HG02588 (cell line): ENCODE measurements around the gene SCAMP1.
A peak's percentile ranks its signal among the peaks of the same experiment; 100 is the strongest.

Source experiments
- ATAC-seq: cut with Tn5 transposase; IDR thresholded peaks from one replicate; pipeline ENCODE4 v1.9.1; 2021; ENCODE audit warnings: mild to moderate bottlenecking, moderate library complexity; ENCODE audit not compliant: unreplicated experiment

SCAMP1 gene

DNA sequence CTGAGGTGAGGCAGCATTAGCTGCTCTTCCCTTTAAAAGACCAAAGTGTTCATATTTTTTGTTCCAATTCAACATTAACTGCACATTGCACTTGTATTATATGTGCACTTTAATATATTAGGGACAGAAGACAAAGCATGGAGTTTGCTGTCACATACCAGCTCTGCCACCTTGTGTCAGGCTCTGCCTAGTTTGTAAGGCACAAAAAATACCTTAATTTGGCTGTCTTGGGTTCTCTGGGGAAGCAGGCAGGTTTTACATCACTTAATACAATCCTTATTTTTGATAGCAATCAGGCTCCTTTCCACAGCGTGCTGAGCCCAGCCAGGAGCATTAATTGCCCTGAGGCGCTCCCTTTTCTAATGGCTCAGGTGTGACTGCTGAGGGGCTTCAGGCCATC lies 131.8 kb downstream of the SCAMP1 start:
- no peak for ATAC-seq

DNA sequence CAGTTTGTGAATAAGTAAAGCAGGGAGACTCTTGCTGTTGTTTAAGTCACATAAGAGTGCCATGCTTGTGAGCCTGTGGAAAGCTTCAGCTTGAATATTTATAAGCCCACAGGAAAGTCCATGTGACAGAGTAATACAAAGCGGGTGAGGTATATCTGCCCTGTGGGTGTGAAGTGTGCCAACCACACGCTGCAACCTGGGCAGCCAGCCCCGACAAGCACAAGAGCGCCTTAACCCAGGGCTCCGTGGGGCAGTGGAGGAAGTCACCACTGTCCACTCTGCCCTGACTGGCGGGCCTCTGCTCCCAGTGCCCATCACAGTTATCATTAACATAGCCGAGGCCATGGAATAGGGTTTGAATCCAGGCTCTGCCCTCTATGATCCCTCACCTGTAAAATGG lies 132.2 kb downstream of the SCAMP1 start:
- no peak for ATAC-seq

DNA sequence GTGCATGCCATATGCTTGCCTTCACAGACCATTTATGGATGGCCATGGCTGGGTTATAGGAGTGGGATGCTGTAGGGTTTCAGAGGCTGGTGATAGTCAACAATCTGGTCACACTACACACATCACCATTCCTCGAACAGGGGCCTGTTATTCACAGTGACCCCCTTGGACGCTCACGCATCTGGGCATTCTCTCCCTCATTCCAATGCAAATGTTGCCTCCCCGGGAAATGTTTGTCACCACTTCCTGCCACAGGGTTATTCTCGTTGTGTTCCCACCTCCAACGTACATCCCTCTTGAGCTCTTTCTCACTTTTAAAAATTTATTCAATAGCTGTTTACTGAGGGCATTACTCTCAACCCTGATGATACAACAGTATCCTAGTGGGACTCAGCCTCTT lies 135.4 kb downstream of the SCAMP1 start:
- no peak for ATAC-seq

DNA sequence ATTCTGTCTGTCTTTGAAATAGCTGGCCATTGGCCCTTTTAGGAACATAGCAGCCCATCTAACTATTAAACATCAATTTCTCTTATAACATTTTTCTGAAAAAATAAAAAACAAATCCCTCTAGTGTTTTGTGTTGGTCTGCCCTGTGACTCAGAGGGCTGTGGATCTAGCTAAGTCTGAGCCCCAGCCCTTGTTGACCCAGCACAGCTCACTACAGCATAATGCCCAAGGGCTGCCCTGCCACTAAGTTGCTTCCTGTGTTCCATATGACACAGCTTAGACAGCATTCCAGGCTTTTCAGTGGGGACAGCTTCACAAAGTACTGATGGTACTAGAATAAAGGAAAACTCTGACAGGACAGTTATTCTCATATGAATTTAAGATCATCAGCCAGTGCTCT lies 136.0 kb downstream of the SCAMP1 start:
- ATAC-seq: no peak

DNA sequence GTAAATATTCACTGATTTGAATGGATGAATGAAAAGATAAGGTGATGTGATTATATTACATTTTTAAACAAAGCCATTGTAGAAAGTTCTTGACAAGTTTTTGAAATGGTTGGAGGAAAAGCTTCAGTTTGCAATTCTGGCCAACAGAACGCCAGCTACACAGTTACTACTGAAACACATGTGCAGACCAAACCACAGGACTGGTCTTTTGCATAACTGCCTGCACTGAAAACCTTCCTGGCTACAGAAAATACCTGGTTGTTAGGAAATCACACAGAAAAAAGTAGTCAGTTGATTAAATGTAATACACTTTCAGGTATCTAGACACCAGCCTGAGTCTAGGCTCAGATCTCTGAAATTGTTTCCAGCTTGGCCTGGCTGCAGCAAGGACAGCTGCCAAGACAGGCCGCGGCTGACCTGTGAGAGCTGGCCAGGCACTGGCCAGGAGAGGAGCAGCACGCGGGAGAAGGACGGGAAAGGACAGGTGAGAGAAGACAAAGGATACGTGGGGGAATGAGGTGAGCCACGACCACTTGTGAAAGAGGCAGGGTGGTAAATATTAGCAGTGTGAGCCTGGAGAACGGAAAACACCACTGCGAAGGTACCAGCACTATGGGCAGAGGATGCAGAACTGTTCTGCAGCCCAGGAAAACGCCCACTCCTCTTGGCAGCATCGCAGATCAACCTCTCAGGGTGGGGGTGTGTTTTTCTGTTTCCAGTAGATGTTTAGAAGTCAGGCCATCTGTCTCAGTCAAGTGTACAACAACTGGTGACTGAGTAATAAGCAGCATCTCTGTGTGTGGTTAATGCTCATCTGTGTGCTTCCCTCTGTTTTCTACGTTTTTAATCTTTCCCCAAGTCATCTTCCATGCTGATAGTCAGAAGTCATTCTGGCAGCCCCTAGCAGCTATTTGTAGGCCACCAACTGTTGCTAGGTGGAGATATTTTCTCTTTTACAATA lies 137.4 kb downstream of the SCAMP1 start:
- ATAC-seq: peak; percentile 78

DNA sequence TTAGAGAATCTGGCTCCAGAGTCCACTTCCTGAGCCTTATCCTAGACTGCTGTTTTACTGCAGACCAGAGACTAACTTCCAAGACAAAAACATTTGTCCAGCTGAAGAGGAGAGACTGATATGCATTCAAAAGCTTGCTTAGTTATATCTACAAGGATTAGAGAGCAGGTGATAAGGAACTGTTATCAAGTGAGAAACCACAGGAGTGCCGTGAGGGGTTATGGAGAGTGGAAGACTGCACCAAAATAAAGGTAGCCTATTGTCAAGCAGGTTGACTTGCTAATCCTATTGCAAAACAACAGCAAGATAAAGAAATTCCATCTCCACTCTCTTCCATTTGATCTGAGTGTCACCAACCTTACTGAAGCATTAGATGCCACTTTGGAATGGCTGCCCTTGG lies 139.1 kb downstream of the SCAMP1 start:
- ATAC-seq: no peak

DNA sequence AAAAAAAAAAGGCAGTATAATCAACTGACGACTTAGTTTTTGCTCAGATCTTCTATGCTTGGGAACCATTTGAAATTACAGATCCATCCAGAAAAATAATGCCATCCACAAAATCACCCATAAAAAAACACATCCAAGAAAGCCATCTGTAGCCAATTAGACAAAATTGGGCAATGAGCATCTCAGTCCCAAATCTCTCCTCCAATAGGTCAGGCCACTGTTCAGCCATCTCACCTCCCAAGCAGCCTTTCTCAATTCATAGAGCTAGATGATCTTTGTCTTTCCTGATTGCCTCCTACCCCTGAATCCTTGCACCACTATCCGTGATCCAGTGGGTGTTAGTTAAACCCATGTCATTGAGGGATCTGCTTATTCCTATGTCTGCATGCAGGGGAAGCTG lies 139.6 kb downstream of the SCAMP1 start:
- no peak for ATAC-seq

DNA sequence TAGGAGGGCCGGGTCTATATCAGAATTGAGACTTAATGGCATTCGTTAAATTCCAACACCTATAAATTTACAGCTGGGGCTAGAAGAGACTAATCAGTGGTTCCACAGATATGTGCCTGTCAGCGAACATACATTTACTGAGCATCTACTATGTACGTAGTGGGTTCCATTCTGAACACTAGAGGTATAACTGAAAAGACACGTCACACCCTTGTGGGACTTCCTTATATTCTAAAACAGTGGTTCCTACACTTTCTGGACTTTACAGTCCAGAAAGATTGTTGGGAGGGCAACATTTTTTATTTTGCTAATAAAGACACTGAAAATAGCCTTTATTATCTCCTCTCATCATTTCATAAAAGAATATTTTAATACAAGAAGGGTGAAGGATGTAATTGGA lies 140.5 kb downstream of the SCAMP1 start:
- no peak for ATAC-seq

DNA sequence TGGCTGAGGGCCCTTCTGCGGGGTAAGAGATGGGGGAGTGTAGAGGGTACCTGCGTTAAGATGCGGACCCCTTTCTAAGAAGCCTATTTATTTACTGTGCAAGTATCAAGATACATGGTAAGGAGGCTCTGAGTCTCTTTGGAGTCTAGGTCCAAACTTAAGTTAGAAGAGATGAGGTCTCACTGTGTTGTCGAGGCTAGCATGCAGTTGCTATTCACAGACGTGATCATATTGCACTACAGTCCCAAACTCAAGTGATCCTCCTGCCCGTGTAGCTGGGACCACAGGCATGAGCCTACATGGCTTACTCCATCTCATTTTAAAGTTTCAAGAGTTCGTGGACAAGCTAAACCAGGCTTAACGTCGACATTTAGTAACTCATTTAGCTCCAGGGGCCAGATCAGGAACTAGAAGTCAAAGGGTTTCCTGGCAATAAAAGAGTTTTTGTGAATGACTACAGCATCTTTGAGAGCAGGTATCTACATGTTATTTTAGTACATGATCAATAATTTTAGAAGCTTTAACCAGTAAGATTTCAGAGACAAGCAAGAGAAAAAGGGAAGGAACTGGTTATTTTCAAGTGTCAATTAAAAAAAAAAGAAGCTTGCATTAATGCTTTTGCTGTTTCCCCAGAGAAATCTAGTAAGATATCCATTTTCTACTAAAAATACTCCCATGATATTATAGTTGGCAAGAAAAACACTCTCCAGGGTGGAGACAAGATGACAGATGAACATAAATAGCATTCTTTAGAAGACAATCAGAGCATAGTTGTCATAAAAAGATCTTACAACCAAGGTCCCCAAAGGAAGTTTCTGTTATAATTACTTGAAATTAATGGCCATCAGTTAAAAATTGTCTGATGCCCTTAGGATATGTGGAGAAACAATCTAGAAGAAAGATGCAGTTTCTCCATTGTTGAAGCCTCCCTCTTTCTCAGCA lies 141.3 kb downstream of the SCAMP1 start:
- no peak for ATAC-seq

DNA sequence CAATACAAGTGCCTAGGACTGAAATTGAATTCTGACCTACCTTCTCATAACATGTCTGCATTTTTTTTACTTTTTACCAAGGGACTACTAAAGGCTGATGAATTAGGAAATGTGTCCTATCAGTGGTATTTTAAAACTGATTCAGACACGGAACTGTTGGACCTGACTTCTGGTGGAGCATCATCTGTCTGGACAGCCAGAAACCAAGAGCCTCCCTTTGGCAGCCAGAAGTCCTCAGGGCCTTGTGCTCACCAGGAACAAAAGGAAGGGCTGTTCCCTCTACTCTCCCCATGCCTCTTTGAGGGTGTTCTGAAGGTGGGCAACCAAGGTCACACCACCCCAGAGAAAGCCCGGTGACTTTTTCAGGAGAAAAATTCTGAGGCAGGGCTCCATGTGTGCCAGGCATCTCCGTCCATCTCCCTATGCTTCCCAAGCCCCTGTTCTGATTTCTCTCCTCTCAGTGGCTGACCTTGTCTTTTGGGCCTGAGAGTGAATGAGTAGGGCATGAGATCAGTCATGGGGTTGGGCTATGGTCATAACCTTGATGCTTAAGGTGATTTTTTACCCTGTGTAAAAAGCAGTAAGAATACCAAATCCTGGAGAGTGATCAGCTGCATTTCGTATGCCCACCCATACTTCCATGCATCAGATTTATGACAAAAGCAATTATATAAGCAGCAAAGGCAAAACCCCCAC lies 143.7 kb downstream of the SCAMP1 start:
- no peak for ATAC-seq

DNA sequence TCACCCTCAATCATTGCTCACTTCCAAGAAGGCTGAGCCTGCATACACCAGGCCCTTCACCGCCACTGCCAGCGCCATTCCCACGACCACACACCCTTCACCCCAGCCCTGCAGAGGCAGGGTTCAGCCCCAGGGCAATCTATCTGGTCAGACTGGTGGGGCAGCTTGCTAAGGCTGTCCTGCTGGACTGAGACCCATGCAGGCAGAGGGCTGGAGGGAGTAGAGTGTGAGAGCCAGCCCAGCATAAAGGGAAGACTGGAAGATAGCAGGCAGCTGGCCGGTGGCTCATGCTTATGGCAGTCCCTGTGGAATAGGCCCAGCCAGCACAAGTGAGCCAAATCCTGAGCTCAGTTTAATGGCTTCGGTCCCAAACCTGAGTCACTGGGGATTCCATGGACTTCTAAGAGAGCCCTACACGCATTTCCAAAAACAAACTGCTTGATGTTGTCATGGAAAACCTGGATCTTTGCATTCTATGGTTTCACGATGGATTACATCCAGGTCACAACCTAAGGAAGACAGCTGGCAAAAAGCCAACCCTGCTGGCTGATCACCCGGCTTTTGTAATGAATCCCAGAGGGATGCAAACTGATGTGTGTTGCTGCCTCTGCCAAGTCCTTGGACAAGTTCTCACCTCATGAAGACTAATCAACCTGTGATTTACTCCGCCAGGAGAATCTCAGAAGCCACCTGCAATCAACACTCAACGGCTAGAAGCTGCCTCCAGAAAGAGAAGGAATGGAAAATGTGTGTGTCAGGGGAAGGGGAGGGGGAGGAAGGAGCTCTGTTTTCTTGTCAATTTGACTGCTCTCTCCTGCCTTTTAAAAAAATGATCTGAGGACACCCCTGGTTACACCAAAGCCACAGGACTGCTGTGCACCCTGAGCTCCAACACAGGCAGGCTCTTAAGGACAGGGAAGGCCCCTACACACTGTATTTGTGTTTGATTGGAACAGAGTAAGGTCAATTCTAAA lies 144.6 kb downstream of the SCAMP1 start:
- ATAC-seq: no peak

DNA sequence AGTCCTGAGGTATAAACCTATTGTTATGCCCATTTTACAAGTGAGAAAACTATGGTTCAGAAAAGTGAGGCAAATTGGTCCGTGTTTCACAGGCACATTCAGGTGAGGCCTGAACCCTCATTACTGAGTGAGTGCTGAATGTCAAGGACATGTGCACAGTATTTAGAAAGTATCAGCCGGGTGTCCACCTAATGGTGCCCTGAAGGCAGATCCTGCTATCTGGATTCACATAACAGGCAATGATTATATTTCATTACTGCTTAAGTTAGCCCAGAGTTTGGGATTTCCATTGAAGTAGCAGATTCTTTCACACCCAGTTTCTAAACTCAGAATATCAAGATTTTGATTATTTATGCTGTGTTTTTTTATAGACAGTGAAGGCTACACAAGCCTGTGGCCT lies 145.4 kb downstream of the SCAMP1 start:
- ATAC-seq: no peak

DNA sequence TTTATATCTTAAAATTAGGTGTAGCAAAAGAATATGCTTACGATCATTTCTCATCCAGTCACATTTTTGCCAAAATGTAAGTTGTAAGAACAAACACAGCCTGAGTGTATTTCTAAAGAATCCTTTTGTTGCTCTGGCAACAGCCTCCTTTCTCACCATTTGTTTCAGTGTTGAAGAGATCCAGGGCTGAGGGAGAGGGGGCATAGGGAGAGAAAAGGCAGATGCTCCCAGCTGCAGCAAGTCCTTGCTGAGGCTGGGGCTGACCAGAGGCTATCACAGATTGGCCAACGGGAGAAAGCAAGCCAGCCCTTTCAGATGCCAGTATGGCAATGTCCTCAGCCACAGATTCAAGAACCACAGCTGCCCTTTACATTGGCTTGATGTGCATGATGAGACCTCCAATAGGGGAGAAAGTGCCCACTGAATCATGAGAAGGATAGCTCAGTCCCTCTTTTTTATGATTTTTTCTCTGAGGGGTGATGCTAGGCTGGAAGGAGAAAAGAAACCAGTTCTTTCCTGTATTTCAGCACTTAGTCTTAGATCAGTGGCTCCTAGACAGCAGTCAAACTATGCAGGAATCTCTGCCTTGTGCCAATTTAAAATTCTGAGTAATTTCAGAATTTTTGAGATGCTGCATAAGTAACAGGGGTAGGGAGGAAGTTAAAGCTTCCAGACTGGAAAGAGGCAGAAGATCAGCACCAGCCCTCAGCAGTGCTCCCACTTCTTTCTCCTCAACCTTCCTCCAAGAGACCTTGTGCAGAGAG lies 146.0 kb downstream of the SCAMP1 start:
- ATAC-seq: no peak

DNA sequence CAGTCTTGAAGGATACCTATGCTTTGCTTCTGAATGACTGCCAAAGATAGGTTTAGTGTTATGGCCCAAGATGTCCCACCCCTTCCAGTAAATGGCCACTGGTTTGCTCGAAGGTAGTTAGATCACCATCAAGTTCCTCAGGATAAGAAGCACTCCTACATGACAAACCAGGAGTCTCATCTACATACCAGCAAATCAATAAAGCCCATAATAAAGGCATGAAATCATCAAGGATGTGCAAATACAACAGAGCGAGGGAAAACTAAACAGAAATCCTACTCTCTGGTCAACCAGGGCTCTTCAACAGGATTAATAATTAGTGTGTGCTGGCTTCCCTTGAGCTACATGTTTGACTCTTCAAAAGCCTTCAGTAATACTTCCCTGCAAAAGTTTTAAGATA lies 147.1 kb downstream of the SCAMP1 start:
- no peak for ATAC-seq

DNA sequence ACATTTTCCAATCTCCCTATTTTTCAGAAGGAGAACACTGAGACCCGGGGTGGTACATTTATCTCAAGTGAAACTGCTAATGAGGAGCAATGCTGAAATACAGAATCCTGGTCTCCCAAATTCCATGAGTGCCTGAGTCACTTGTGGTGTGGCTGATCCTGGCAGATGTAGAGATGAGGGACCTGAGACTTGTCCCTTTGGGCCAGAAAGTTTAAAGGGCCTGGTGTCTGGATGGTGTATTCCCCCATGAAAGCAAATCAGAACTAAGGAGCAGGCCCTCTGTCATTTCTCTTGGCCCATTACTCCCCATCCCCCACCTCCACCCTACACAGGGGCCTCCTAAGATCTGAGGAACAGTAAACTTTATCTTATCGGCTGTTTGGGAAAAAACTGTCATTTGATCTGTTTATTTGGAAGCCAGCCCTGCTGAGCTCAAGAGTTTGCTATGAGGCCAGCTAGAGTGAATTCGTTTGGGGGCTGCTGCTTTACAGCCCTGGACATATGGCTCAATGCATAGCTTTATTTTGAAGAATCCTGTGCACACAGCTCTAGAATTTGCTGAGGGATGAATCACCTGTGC lies 147.9 kb downstream of the SCAMP1 start:
- ATAC-seq: no peak

DNA sequence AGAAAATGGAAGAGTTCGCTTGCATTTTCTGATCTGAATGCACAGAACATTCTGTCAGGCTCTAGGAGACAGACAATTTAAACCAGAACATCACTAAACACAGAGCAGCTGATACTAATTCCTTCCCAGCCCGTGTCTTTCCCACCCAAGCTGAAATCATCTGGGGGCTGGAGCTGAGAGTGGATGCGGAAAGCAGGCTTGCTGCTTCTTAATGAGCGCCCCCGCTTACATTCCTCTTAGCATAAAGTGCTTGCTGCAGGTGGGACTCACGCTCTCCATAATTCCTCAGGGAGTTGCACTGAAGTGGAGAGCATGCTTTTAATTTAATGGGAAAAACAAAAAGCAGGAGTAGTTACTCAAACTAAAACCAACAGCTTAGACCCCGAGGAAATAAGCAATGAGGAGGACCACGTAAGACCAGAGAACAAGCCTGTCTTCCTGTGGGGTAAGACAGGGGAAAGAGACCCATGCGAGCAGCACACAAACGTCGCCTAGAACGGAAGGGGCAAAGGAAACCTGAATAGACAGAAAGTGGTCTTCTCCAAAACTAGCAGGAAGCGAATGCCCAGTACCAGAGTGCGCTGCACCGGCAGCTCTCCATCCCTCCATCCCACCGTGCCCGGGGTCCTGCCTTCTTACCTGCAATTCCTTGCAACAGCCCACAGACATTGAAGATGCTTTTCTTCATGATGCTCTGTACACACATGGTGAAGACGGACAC lies 148.9 kb downstream of the SCAMP1 start:
- ATAC-seq: no peak

DNA sequence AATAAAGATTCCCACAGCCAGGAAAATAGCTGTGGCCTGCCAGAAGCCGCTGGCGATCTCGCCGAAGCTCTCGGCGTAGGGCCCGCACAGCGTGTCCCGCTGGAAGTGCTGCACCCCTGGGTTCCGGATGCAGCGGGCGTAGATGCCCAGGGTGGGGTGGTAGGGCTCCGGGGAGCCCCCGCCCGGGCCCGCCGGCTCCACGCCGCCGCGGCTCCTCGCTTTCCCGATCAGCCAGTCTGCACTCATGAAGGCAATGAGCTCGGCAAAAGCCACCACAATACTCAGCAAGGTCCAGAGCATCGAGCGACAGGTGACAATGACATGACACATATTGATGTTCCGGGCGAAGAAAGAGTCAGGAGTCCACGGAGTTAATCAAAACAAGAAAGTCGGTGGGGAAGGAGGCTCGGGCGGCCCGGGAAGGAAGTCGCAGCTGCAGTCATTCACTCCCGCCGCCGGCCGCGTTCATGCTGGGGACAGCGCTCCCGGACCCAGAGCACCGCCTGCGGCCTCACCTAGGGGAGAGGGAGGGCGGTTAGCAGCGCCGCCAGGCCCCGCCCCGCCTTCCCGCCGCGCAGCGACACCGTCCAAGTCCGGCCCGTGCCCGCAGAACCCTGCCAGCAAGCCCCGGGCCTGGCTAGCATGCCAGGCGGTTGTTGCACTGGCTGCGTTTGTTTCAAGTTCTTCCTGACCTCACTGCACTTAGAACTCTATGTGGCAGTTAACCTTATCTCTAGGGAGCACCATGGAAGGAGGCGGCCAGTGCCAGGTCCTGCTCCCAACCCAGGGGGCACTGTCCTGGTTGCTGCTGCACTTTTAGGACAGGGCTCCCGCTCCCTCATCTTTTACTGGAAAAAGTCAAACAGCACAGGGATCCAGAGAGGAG lies 149.7 kb downstream of the SCAMP1 start:
- peak; percentile 84 for ATAC-seq
